B cell (primary cell): ENCODE results near the gene WDR19. TPM values are rescaled to one million over a fixed set of nuclear protein-coding genes. Genes with fewer than 3 reads are reported as not detected.

Experiments
- ATAC-seq: fragments of 200-7000 bp; cut with Tn5 transposase; one replicate; pipeline ENCODE4 v1.10.0; 2021; ENCODE audit warnings: low read depth, mild to moderate bottlenecking, moderate number of reproducible peaks, moderate library complexity
- CTCF ChIA-PET: fragments of 350-600 bp; sonication (Branson Sonifier 250); formaldehyde crosslinking; loops from one replicate; lab custom pipeline; 2021; ENCODE audit warnings: antibody characterized with exemption, inconsistent platforms; lab: Charles Lee
- POLR2A ChIA-PET: fragments of 350-600 bp; sonication (Branson Sonifier 250); formaldehyde crosslinking; loops from one replicate; lab custom pipeline; 2021; ENCODE audit warnings: antibody characterized with exemption; lab: Charles Lee
- DNase-seq: peaks from one replicate; pipeline ENCODE4 v3.0.0; 2013
- H2AFZ ChIP-seq: 2 replicates; pipeline ENCODE4 v1.6.1; 2012; ENCODE audit warnings: mild to moderate bottlenecking, low read depth, low read length; ENCODE audit not compliant: insufficient read depth, poor library complexity, severe bottlenecking
- H3K27ac ChIP-seq, 2 donors: 1 replicate in 1 of 2; 2 replicates in 1 of 2; pipeline ENCODE4 v1.5.1; 2012 to 2013; ENCODE audit warnings: low read length in 2 of 2, mild to moderate bottlenecking in 2 of 2, moderate library complexity in 1 of 2
- H3K27me3 ChIP-seq, 4 experiments: fragments of 200-600 bp in 1 of 4; sonication (generic) in 1 of 4; replicated peaks in 1 of 4; 1 replicate in 2 of 4; 2 replicates in 2 of 4; pipeline versions ENCODE4 v1.6.1 to v1.7.0; 2013 to 2016; ENCODE audit warnings: low read length in 3 of 4, mild to moderate bottlenecking in 2 of 4, mixed read lengths in 1 of 4, moderate library complexity in 1 of 4; ENCODE audit not compliant: insufficient read depth in 4 of 4, control insufficient read depth in 3 of 4; ENCODE audit errors: control extremely low read depth in 1 of 4
- H3K36me3 ChIP-seq, 2 experiments: replicated peaks in 1 of 2; 1 replicate in 1 of 2; 2 replicates in 1 of 2; pipeline versions ENCODE4 v1.6.1 to v1.7.1; 2013; ENCODE audit warnings: low read length in 1 of 2; ENCODE audit not compliant: insufficient read depth in 2 of 2, control insufficient read depth in 1 of 2; ENCODE audit errors: control extremely low read depth in 1 of 2, extremely low read depth in 1 of 2
- H3K4me1 ChIP-seq, 2 donors: fragments of 200-600 bp in 1 of 2; sonication (generic) in 1 of 2; 1 replicate in 1 of 2; 2 replicates in 1 of 2; pipeline versions ENCODE4 v1.5.1 to v1.6.1; 2013 to 2017; ENCODE audit warnings: low read length in 2 of 2; ENCODE audit not compliant: control insufficient read depth in 2 of 2, insufficient read depth in 2 of 2
- H3K4me2 ChIP-seq: replicated peaks from 2 replicates; pipeline ENCODE3; 2012; ENCODE audit warnings: mild to moderate bottlenecking, low read depth, low read length; ENCODE audit not compliant: poor library complexity, severe bottlenecking
- H3K4me3 ChIP-seq, 5 experiments: fragments of 200-600 bp in 1 of 5; sonication (generic) in 1 of 5; 1 replicate in 3 of 5; 2 replicates in 2 of 5; pipeline versions ENCODE4 v1.5.1 to v1.7.0; 2011 to 2016; ENCODE audit warnings: low read length in 4 of 5, mild to moderate bottlenecking in 4 of 5, low read depth in 2 of 5, control low read depth in 1 of 5, moderate library complexity in 1 of 5; ENCODE audit not compliant: insufficient read depth in 1 of 5; ENCODE audit errors: control extremely low read depth in 1 of 5, extremely low read depth in 1 of 5
- H3K79me2 ChIP-seq: fragments of 200-600 bp; sonication (generic); one replicate; pipeline ENCODE4 v1.6.0; 2016; ENCODE audit warnings: low read length; ENCODE audit not compliant: control insufficient read depth, insufficient read depth
- H3K9ac ChIP-seq: fragments of 200-600 bp; sonication (generic); 2 replicates; pipeline ENCODE4 v1.6.1; 2017; ENCODE audit warnings: mild to moderate bottlenecking, low read length, moderate library complexity
- H3K9me3 ChIP-seq, 3 donors: one replicate each; pipeline versions ENCODE4 v1.6.1 to v1.7.1; 2013; ENCODE audit warnings: low read length in 2 of 3; ENCODE audit not compliant: control insufficient read depth in 2 of 3, insufficient read depth in 1 of 3; ENCODE audit errors: control extremely low read depth in 1 of 3
- H4K20me1 ChIP-seq: 2 replicates; pipeline ENCODE4 v1.6.0; 2012; ENCODE audit warnings: mild to moderate bottlenecking, low read length; ENCODE audit not compliant: insufficient read depth, control insufficient read depth, poor library complexity, severe bottlenecking
- H3K27ac Mint-ChIP-seq: one replicate; pipeline ENCODE4 v1.8.0; 2021; ENCODE audit warnings: mixed read lengths
- H3K27me3 Mint-ChIP-seq: one replicate; pipeline ENCODE4 v1.8.0; 2021; ENCODE audit warnings: mixed read lengths
- H3K4me1 Mint-ChIP-seq: one replicate; pipeline ENCODE4 v1.8.0; 2021; ENCODE audit warnings: mixed read lengths
- H3K4me3 Mint-ChIP-seq: one replicate; pipeline ENCODE4 v1.8.0; 2021; ENCODE audit warnings: mixed read lengths
- H3K9me3 Mint-ChIP-seq: one replicate; pipeline ENCODE4 v1.8.0; 2022; ENCODE audit warnings: mixed read lengths; ENCODE audit not compliant: insufficient read depth
- CTCF ChIP-seq: fragments of 200-600 bp; IDR thresholded peaks from one replicate; pipeline ENCODE4 v1.8.0; 2022; ENCODE audit warnings: antibody characterized with exemption, mild to moderate bottlenecking
- EZH2 ChIP-seq: IDR thresholded peaks from 2 replicates; pipeline ENCODE4 v1.6.1; 2012; ENCODE audit warnings: borderline replicate concordance, low read depth, mild to moderate bottlenecking, moderate library complexity, low read length; ENCODE audit not compliant: insufficient read depth, poor library complexity, severe bottlenecking
- WGBS: methylation state at CpG from one replicate; pipeline ENCODE4 v1.1.5; 2013; ENCODE audit warnings: missing lambda C conversion rate; ENCODE audit not compliant: insufficient coverage; 5-methylcytosine and 5-hydroxymethylcytosine counted together
- intact Hi-C: fragments of 100-400 bp; cut with micrococcal nuclease; formaldehyde crosslinking; loops from one replicate; pipeline ENCODE4 v1.10.0; 2022
- polyA plus RNA-seq: library from polyadenylated mRNA; depleted of rRNA; stranded (reverse); fragments of >200 nt; gene quantifications from 2 replicates; pipeline ENCODE4 v1.2.3, GENCODE V29; 2012
- total RNA-seq, 2 donors: library from RNA; stranded (reverse); fragments of 120-200 nt in 1 of 2; gene quantifications; 1 replicate in 1 of 2; 2 replicates in 1 of 2; pipeline versions ENCODE4 v1.2.3 to v1.2.4, GENCODE V29; 2013 to 2022

WDR19 gene
- total and polyA plus RNA-seq, 2 donors (not counting 1 experiment from before 2014, with no cell fraction given) = 35.1 to 79.8 TPM

- peaks cover 6 to 60% of the 10 kb centered on the region in 2 experiments for H3K36me3 ChIP-seq
- H3K4me1 Mint-ChIP-seq = no peaks in the 10 kb centered on the region
- no peak overlapping the region for H2AFZ ChIP-seq
- H3K27ac ChIP-seq = no peak overlapping the region
- H3K9me3 Mint-ChIP-seq = no peaks in the 10 kb centered on the region
- TF ChIP-seq EZH2 = no peak
- no peak for TF ChIP-seq CTCF
- intact Hi-C loops = no loop called here
- no peak overlapping the region for H3K9ac ChIP-seq
- H3K4me1 ChIP-seq = no peaks in the 10 kb centered on the region
- ChIA-PET CTCF (interaction anchor here (0.7 kb wide), 1 partner anchor 588 kb away, joined by 5 read pairs; no protein-coding TSS in a partner anchor), POLR2A (no interaction called here)
- H3K4me2 ChIP-seq = no peak overlapping the region
- no peaks in the 10 kb centered on the region for H3K79me2 ChIP-seq
- H3K27ac Mint-ChIP-seq = no peak overlapping the region
- H3K27me3 Mint-ChIP-seq = no peaks in the 10 kb centered on the region
- no peak overlapping the region for H3K4me3 ChIP-seq
- no peaks in the 10 kb centered on the region for H3K27me3 ChIP-seq
- H3K4me3 Mint-ChIP-seq = no peak overlapping the region
- no peaks in the 10 kb centered on the region for H4K20me1 ChIP-seq
- DNase-seq (no peak), ATAC-seq (no peak)
- no peaks in the 10 kb centered on the region for H3K9me3 ChIP-seq
Observed at GRCh38 chr4:39320381-39321115, 138.2 kb downstream of the WDR19 start.

DNA sequence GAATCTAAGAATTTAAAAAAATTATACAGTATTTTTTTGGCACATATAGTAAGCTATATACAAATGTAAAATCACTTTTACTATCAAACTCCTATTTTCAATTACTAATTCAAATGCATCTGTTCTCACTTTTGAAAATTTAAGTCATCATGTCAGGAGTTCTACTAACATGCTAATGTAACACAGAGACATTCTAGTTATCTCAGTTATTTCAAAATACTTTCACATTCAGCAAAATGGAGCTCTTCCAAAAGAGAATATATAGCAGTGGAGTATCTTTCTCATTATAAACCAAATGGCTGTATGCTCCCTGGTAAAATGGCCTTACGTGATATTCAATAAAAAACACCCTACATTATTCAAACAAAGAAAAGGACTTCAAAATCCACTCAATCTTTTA lies 141.5 kb downstream of the WDR19 start:
- Histone ChIP-seq H3K4me2 (no peak overlapping the region), H3K9ac (no peak overlapping the region), H3K27me3 (no peaks in the 10 kb centered on the region), H3K79me2 (peaks cover 6% of the 10 kb centered on the region), H4K20me1 (no peaks in the 10 kb centered on the region), H3K4me1 (no peaks in the 10 kb centered on the region), H3K4me3 (no peak overlapping the region), H3K36me3 (peaks cover 13 to 49% of the 10 kb centered on the region in 2 experiments), H2AFZ (no peak overlapping the region), H3K9me3 (no peaks in the 10 kb centered on the region), H3K27ac (no peak overlapping the region)
- no peaks in the 10 kb centered on the region for H3K9me3 Mint-ChIP-seq
- intact Hi-C loops = no loop called here
- H3K4me1 Mint-ChIP-seq = no peaks in the 10 kb centered on the region
- no peaks in the 10 kb centered on the region for H3K27me3 Mint-ChIP-seq
- POLR2A ChIA-PET = no interaction called here
- no peak overlapping the region for H3K4me3 Mint-ChIP-seq
- ATAC-seq = no peak
- TF ChIP-seq EZH2 (no peak), CTCF (no peak)
- no CpG with 5 or more reads among the region's 1 CpG for WGBS
- CTCF ChIA-PET = no interaction called here
- no peak overlapping the region for H3K27ac Mint-ChIP-seq
- DNase-seq = no peak
